ENCODE measurements around the gene KLHL21.
A peak's percentile ranks its signal among the peaks of the same experiment; 100 is the strongest.
"Not testable (repeated sequence)": the region's sequence is repeated elsewhere in the genome, so short reads cannot be mapped to it uniquely, and the experiment has no call there.

The KLHL21 gene

GRCh38 chr1:6614929-6615785, 12.5 kb upstream of the KLHL21 start:
- peak overlapping the region; percentile 82 for H3K27ac Mint-ChIP-seq
- H3K9me3 Mint-ChIP-seq: no peaks in the 10 kb centered on the region
- peaks cover 35% of the 10 kb centered on the region for H3K36me3 Mint-ChIP-seq (ENCODE audit: low read depth)
- peak overlapping the region; percentile 77 for H3K4me3 Mint-ChIP-seq
- H3K27me3 Mint-ChIP-seq: no peaks in the 10 kb centered on the region
- H3K4me1 Mint-ChIP-seq (ENCODE audit: low read depth): peaks cover 25% of the 10 kb centered on the region
- DNase-seq: peak; percentile 44

GRCh38 chr1:6614019-6614928, 11.6 kb upstream of the KLHL21 start:
- Mint-ChIP-seq H3K27ac (peak overlapping the region; percentile 61), H3K4me1 (ENCODE audit: low read depth) (peaks cover 25% of the 10 kb centered on the region)
- peak; percentile 72 for DNase-seq

GRCh38 chr1:6613361-6614018, 10.8 kb upstream of the KLHL21 start, which contains the start of gene PHF13:
Gene PHF13 (plus strand): TSS chr1:6613731. CDS start chr1:6614067, 336 bp downstream.
- H3K36me3 Mint-ChIP-seq (ENCODE audit: low read depth): peaks cover 20% of the 10 kb centered on the region
- peaks cover 25% of the 10 kb centered on the region for H3K4me1 Mint-ChIP-seq (ENCODE audit: low read depth)
- no peaks in the 10 kb centered on the region for H3K27me3 Mint-ChIP-seq
- no peaks in the 10 kb centered on the region for H3K9me3 Mint-ChIP-seq
- peak within 1 kb of the TSS; percentile 82 for H3K4me3 Mint-ChIP-seq
- peak; percentile 100 for DNase-seq
- H3K27ac Mint-ChIP-seq: peak within 1 kb of the TSS; percentile 78

More at GRCh38 chr1:6614019-6614928, 11.6 kb upstream of the KLHL21 start:
- Mint-ChIP-seq H3K4me3 (peak overlapping the region; percentile 76), H3K27me3 (no peaks in the 10 kb centered on the region), H3K9me3 (no peaks in the 10 kb centered on the region), H3K36me3 (ENCODE audit: low read depth) (peaks cover 27% of the 10 kb centered on the region)

- peaks cover 25% of the 10 kb centered on the region for H3K4me1 Mint-ChIP-seq (ENCODE audit: low read depth)
- peak overlapping the region; percentile 78 for H3K27ac Mint-ChIP-seq
- H3K27me3 Mint-ChIP-seq: no peaks in the 10 kb centered on the region
- peaks cover 14% of the 10 kb centered on the region for H3K36me3 Mint-ChIP-seq (ENCODE audit: low read depth)
- H3K4me3 Mint-ChIP-seq: peak overlapping the region; percentile 82
- no peaks in the 10 kb centered on the region for H3K9me3 Mint-ChIP-seq
- no peak for DNase-seq
Observed at GRCh38 chr1:6612641-6613360, 10.1 kb upstream of the KLHL21 start.

GRCh38 chr1:6603915-6604558, 1.4 kb upstream of the KLHL21 start:
- Mint-ChIP-seq H3K4me3 (peak overlapping the region; percentile 81), H3K27ac (peak overlapping the region; percentile 97), H3K36me3 (ENCODE audit: low read depth) (peaks cover 26% of the 10 kb centered on the region), H3K27me3 (no peaks in the 10 kb centered on the region), H3K4me1 (ENCODE audit: low read depth) (peaks cover 24% of the 10 kb centered on the region), H3K9me3 (no peaks in the 10 kb centered on the region)
- DNase-seq: peak; percentile 69

GRCh38 chr1:6603238-6603914, 707 bp upstream of the KLHL21 start:
- H3K9me3 Mint-ChIP-seq: no peaks in the 10 kb centered on the region
- DNase-seq: peak; percentile 80
- peaks cover 28% of the 10 kb centered on the region for H3K4me1 Mint-ChIP-seq (ENCODE audit: low read depth)
- peaks cover 33% of the 10 kb centered on the region for H3K36me3 Mint-ChIP-seq (ENCODE audit: low read depth)
- H3K27me3 Mint-ChIP-seq: no peaks in the 10 kb centered on the region
- peak overlapping the region; percentile 81 for H3K4me3 Mint-ChIP-seq
- peak overlapping the region; percentile 97 for H3K27ac Mint-ChIP-seq

- Mint-ChIP-seq H3K27me3 (no peaks in the 10 kb centered on the region), H3K4me1 (ENCODE audit: low read depth) (peaks cover 38% of the 10 kb centered on the region), H3K9me3 (no peaks in the 10 kb centered on the region), H3K27ac (peak overlapping the region; percentile 98), H3K4me3 (peak overlapping the region; percentile 92), H3K36me3 (ENCODE audit: low read depth) (peaks cover 46% of the 10 kb centered on the region)
- no peak for DNase-seq
Observed at GRCh38 chr1:6601923-6602668, 573 bp downstream of the KLHL21 start.

GRCh38 chr1:6601049-6601922, 1.4 kb downstream of the KLHL21 start:
- H3K4me1 Mint-ChIP-seq (ENCODE audit: low read depth): peaks cover 46% of the 10 kb centered on the region
- H3K36me3 Mint-ChIP-seq (ENCODE audit: low read depth): peaks cover 54% of the 10 kb centered on the region
- no peaks in the 10 kb centered on the region for H3K9me3 Mint-ChIP-seq
- peak overlapping the region; percentile 98 for H3K27ac Mint-ChIP-seq
- no peaks in the 10 kb centered on the region for H3K27me3 Mint-ChIP-seq
- peak; percentile 86 for DNase-seq
- peak overlapping the region; percentile 92 for H3K4me3 Mint-ChIP-seq

GRCh38 chr1:6600410-6601048, 2.1 kb downstream of the KLHL21 start:
- H3K27ac Mint-ChIP-seq: peak overlapping the region; percentile 98
- no peaks in the 10 kb centered on the region for H3K27me3 Mint-ChIP-seq
- peak overlapping the region; percentile 92 for H3K4me3 Mint-ChIP-seq
- peaks cover 53% of the 10 kb centered on the region for H3K4me1 Mint-ChIP-seq (ENCODE audit: low read depth)
- peaks cover 62% of the 10 kb centered on the region for H3K36me3 Mint-ChIP-seq (ENCODE audit: low read depth)
- no peak for DNase-seq
- no peaks in the 10 kb centered on the region for H3K9me3 Mint-ChIP-seq

- not testable (repeated sequence) for H3K27me3 Mint-ChIP-seq, DNase-seq, H3K9me3 Mint-ChIP-seq
- Mint-ChIP-seq H3K4me1 (ENCODE audit: low read depth) (peaks cover 55% of the 10 kb centered on the region), H3K36me3 (ENCODE audit: low read depth) (peaks cover 67% of the 10 kb centered on the region), H3K27ac (peak overlapping the region; percentile 98), H3K4me3 (peak overlapping the region; percentile 92)
Observed at GRCh38 chr1:6599991-6600390, 2.7 kb downstream of the KLHL21 start.

- H3K4me3 Mint-ChIP-seq: peak overlapping the region; percentile 92
- H3K27ac Mint-ChIP-seq: peak overlapping the region; percentile 98
- peak; percentile 64 for DNase-seq
- H3K9me3 Mint-ChIP-seq: no peaks in the 10 kb centered on the region
- H3K36me3 Mint-ChIP-seq (ENCODE audit: low read depth): peaks cover 73% of the 10 kb centered on the region
- peaks cover 54% of the 10 kb centered on the region for H3K4me1 Mint-ChIP-seq (ENCODE audit: low read depth)
- no peaks in the 10 kb centered on the region for H3K27me3 Mint-ChIP-seq
Observed at GRCh38 chr1:6599141-6599975, 3.3 kb downstream of the KLHL21 start.
